DOHH2 (cell line): ENCODE results near the gene SIPA1.

Experiments used
- CTCF ChIP-seq: fragments of 200-600 bp; sonication (generic); IDR thresholded peaks from one replicate; pipeline ENCODE4 v1.5.1; 2014; ENCODE audit warnings: antibody characterized with exemption, mild to moderate bottlenecking, low read depth, low read length; ENCODE audit not compliant: poor library complexity, severe bottlenecking
- EZH2phosphoT487 ChIP-seq: fragments of 200-600 bp; sonication (generic); IDR thresholded peaks from 2 replicates; pipeline ENCODE4 v1.6.1; 2017; ENCODE audit warnings: borderline replicate concordance, mild to moderate bottlenecking, antibody characterized with exemption, low read length, moderate library complexity, mixed read lengths

GRCh38 chr11:65640483-65641296 lies 2.8 kb downstream of the SIPA1 start:
- no peak for TF ChIP-seq CTCF
- TF ChIP-seq EZH2phosphoT487: no peak
